Activated CD4-positive, CD25-positive, alpha-beta regulatory T cell (primary cell): ENCODE data around the gene FHOD3.
"Not testable (repeated sequence)": the region's sequence is repeated elsewhere in the genome, so short reads cannot be mapped to it uniquely, and the experiment has no call there.

Source experiments
- DNase-seq, 4 experiments: peaks; one replicate each; lab custom pipeline; 2025; lab: John Stamatoyannopoulos, UW

Gene FHOD3

GRCh38 chr18:36708366-36708765, 410.9 kb downstream of the FHOD3 start:
- DNase-seq = no peak

GRCh38 chr18:36709315-36709714, 411.8 kb downstream of the FHOD3 start:
- no peak for DNase-seq

GRCh38 chr18:36711014-36711725, 413.7 kb downstream of the FHOD3 start:
- DNase-seq = no peak

GRCh38 chr18:36711813-36712444, 414.4 kb downstream of the FHOD3 start:
- DNase-seq = no peak

GRCh38 chr18:36714476-36714875, 417.0 kb downstream of the FHOD3 start:
- DNase-seq = no peak

- DNase-seq = no peak
Measured at GRCh38 chr18:36717422-36718110, 420.1 kb downstream of the FHOD3 start.

- DNase-seq = no peak
Measured at GRCh38 chr18:36718705-36719328, 421.3 kb downstream of the FHOD3 start.

- no peak for DNase-seq
Measured at GRCh38 chr18:36719630-36720029, 422.1 kb downstream of the FHOD3 start.

GRCh38 chr18:36721351-36721750, 423.8 kb downstream of the FHOD3 start:
- DNase-seq = not testable (repeated sequence)

- no peak for DNase-seq
Measured at GRCh38 chr18:36724169-36724568, 426.7 kb downstream of the FHOD3 start.

GRCh38 chr18:36724591-36725001, 427.1 kb downstream of the FHOD3 start:
- no peak for DNase-seq

- DNase-seq = no peak
Measured at GRCh38 chr18:36728345-36728744, 430.8 kb downstream of the FHOD3 start.

- DNase-seq = no peak
Measured at GRCh38 chr18:36729197-36729596, 431.7 kb downstream of the FHOD3 start.

GRCh38 chr18:36732264-36732663, 434.8 kb downstream of the FHOD3 start:
- no peak for DNase-seq

GRCh38 chr18:36733150-36733549, 435.6 kb downstream of the FHOD3 start:
- no peak for DNase-seq

- no peak for DNase-seq
Measured at GRCh38 chr18:36734596-36734995, 437.1 kb downstream of the FHOD3 start.

GRCh38 chr18:36735130-36735529, 437.6 kb downstream of the FHOD3 start:
- no peak for DNase-seq

- DNase-seq = no peak
Measured at GRCh38 chr18:36736094-36736493, 438.6 kb downstream of the FHOD3 start.

- DNase-seq = no peak
Measured at GRCh38 chr18:36737316-36737715, 439.8 kb downstream of the FHOD3 start.

- no peak for DNase-seq
Measured at GRCh38 chr18:36744261-36744876, 446.9 kb downstream of the FHOD3 start.

- no peak for DNase-seq
Measured at GRCh38 chr18:36745219-36745975, 447.9 kb downstream of the FHOD3 start.
